ENCODE measurements around the gene CTRL. TPM values are rescaled to one million over a fixed set of nuclear protein-coding genes. Genes with fewer than 3 reads are reported as not detected.

The CTRL gene
- total RNA-seq, 1 experiment from 2014 or later: 2.0 TPM

GRCh38 chr16:67902831-67903230, 28.8 kb downstream of the CTRL start:
- Histone ChIP-seq H3K4me3 (ENCODE audit: low read depth in 2 of 2, low read length in 2 of 2) (no peak overlapping the region), H3K27me3 (ENCODE audit: control insufficient read depth, insufficient read depth, low read length) (no peaks in the 10 kb centered on the region), H3K4me1 (ENCODE audit: control insufficient read depth, insufficient read depth, low read length) (no peaks in the 10 kb centered on the region), H3K9me3 (ENCODE audit: control insufficient read depth, insufficient read depth, low read depth, low read length) (no peaks in the 10 kb centered on the region), H3K36me3 (ENCODE audit: control insufficient read depth, insufficient read depth, low read length) (no peaks in the 10 kb centered on the region), H3K27ac (ENCODE audit: low read length) (no peak overlapping the region)
- intact Hi-C loops (cut with micrococcal nuclease; ENCODE audit: unreplicated experiment) (no loop called here), in situ Hi-C loops (cut with HindIII; ENCODE audit: low pct_unique_long_range_greater_than_20kb, low sequenced_read_pairs) (no loop called here)
- DNase-seq (ENCODE audit: low read depth, low spot score) (no peak), ATAC-seq (no peak)
- ChIA-PET CTCF (no interaction called here), POLR2A (no interaction called here)
- no TSS peak for BruUV-seq (replicated peaks)
- no peak for TF ChIP-seq REST (IDR thresholded peaks at IDR 0.05; ENCODE audit: insufficient read depth in 1 of 2, low read depth in 2 of 2, low read length in 1 of 2)
- no peak for TF ChIP-seq CTCF (IDR thresholded peaks at IDR 0.05)
- TF ChIP-seq TCF7L2 (IDR thresholded peaks at IDR 0.05; ENCODE audit: low read depth, low read length): no peak
- no peak for TF ChIP-seq POLR2AphosphoS5 (IDR thresholded peaks at IDR 0.05; ENCODE audit: low read depth, low read length)
- TF ChIP-seq SIN3A (IDR thresholded peaks at IDR 0.05; ENCODE audit: borderline replicate concordance, insufficient read depth, low read depth, low read length): no peak

GRCh38 chr16:67901734-67902133, 29.9 kb downstream of the CTRL start:
- intact Hi-C loops (cut with micrococcal nuclease; ENCODE audit: unreplicated experiment): no loop called here
- TF ChIP-seq CTCF (IDR thresholded peaks at IDR 0.05): no peak
- TF ChIP-seq SIN3A (IDR thresholded peaks at IDR 0.05; ENCODE audit: borderline replicate concordance, insufficient read depth, low read depth, low read length): no peak
- no peak for TF ChIP-seq REST (IDR thresholded peaks at IDR 0.05; ENCODE audit: insufficient read depth in 1 of 2, low read depth in 2 of 2, low read length in 1 of 2)
- H3K36me3 ChIP-seq (ENCODE audit: control insufficient read depth, insufficient read depth, low read length): no peaks in the 10 kb centered on the region
- H3K27ac ChIP-seq (ENCODE audit: low read length): no peak overlapping the region
- H3K27me3 ChIP-seq (ENCODE audit: control insufficient read depth, insufficient read depth, low read length): no peaks in the 10 kb centered on the region
- BruUV-seq (replicated peaks): no TSS peak
- in situ Hi-C loops (cut with HindIII; ENCODE audit: low pct_unique_long_range_greater_than_20kb, low sequenced_read_pairs): no loop called here
- no peak for ATAC-seq
- H3K9me3 ChIP-seq (ENCODE audit: control insufficient read depth, insufficient read depth, low read depth, low read length): no peaks in the 10 kb centered on the region
- no peaks in the 10 kb centered on the region for H3K4me1 ChIP-seq (ENCODE audit: control insufficient read depth, insufficient read depth, low read length)
- no peak overlapping the region for H3K4me3 ChIP-seq (ENCODE audit: low read depth in 2 of 2, low read length in 2 of 2)
- ChIA-PET CTCF (no interaction called here), POLR2A (no interaction called here)
- no peak for DNase-seq (ENCODE audit: low read depth, low spot score)
